Measurements from ENCODE around the gene NBPF1.
"Not testable (repeated sequence)": the region's sequence is repeated elsewhere in the genome, so short reads cannot be mapped to it uniquely, and the experiment has no call there.

Gene NBPF1

DNA sequence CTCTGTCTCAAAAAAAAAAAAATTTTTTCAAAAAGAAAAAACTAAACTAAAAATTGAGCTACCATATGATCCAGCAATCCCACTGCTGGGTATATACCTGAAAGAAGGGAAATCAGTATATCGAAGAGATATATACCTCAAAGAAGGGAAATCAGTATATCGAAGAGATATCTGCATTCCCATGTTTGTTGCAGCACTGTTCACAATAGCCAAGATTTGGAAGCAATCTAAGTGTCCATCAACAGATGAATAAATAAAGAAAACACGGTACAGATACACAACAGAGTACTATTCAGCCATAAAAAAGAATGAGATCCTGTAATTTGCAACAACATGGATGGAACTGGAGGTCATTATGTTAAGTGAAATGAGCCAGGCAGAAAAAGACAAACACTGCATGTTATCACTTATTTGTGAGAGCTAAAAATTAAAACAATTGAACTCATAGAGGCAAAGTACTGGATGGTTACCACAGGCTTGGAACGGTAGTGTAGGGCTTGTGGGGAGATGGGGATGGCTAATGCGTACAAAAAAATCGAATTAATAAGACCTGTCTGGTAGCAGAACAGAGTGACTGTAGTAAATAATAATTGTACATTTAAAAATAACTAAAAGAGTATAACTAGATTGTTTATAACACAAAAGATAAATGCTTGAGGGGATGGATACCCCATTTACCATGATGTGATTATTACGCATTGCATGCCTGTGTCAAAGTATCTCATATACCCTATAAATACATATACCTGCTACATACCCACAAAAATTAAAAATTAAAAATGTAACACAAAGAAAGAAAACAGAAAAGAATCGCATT, 28.0 kb upstream of the NBPF1 start:
- not testable (repeated sequence) for DNase-seq

GRCh38 chr1:16639091-16640031, 26.0 kb upstream of the NBPF1 start:
- peak; percentile 88 for DNase-seq

- not testable (repeated sequence) for DNase-seq
Measured at GRCh38 chr1:16637941-16638778, 24.8 kb upstream of the NBPF1 start.

DNA sequence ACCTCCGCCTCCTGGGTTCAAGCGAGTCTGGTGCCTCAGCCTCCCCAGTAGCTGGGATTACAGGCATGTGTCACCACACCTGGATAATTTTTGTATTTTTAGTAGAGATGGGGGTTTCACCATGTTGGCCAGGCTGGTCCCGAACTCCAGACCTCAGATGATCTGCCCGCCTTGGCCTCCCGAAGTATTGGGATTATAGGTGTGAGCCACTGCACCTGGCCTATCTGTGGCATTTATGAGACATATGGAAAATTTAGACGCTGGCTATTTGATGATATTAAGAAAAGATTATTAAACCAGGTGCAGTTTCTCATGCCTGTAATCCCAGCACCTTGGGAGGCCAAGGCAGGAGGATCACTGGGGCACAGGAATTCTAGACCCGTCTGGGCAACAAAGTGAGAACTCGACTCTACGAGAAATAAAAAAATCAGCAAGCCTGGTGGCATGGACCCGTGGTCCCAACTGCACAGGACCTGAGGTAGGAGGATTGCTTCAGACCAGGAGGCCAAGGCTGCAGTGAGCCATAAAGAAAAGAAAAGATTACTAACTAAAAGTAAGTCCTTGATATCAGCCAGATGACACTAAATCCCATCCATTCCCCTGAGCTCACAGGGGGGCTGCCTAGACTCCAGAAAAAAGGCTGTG, 23.3 kb upstream of the NBPF1 start:
- DNase-seq: not testable (repeated sequence)

GRCh38 chr1:16635959-16636358, 22.6 kb upstream of the NBPF1 start:
- not testable (repeated sequence) for DNase-seq

DNA sequence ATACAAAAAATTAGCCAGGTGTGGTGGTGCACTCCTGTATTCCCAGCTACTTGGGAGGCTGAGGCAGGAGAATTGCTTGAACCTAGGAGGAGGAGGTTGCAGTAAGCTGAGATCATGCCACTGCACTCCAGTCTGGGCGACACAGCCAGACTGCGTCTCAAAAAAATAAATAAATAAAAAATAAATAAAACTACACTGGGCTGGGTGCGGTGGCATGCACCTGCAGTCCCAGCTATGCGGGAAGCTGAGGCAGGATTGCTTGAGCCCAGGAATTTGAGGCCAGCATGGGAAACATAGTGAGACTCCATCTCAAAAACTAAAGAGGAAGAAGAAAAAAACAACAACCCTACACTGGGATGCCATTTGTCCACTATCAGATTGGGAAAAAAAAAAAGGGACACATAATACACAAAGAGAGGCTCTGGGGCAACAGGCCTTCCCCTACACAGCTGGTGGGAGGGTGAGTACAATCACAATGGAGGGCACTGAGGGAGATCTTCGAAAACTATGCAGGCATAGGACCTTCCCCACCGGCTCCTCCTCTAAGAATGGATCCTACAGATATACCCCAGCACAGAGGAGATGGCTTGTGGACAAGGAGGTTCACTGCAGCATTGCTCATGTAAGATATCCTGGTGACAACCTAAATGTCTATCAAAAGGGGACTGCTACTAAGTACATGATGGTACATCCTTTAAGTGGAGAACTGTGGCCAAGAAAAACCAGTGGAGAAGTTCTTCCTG, 20.3 kb upstream of the NBPF1 start:
- not testable (repeated sequence) for DNase-seq

GRCh38 chr1:16632044-16632850, 18.9 kb upstream of the NBPF1 start:
- not testable (repeated sequence) for DNase-seq

DNA sequence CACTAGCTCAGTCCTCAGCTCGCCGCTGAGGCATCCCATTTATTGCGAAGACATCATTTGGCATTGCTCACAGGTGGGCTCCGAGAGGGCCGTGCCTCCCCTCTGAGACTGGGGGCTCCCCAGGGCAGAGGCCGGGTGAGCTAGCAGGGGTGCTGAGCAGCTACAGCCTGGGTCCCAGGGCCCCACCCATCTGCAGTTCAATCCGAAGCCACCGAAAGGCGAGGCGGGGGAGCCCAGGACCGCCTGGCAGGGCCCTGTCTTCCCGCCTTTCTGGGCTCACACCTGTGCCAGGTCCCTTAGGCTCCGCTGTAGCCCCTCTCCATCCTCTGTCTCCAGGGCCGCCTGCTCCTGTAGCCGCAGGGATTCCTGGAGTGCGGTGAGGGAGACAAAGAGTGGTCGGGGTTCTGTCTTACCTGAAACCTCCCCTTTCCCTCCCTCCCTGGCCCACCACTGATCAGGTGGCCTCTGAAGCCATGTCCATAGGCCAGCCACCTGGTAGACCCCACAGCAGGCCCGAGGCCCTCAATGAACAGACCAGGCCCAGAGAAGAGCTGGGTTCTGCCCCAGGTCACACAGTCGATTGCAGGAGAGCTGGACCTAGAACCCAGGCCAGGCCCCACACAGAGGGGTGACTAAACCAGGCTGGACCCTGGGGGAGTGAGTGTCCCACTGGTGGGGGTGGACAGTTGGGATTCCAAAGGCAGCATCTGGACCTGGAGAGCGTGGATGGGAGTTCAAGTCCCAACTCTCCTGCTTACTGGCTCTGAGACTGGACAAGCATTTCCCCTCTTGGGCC, 18.1 kb upstream of the NBPF1 start:
- no peak for DNase-seq

- DNase-seq: no peak
Measured at GRCh38 chr1:16630661-16631247, 17.4 kb upstream of the NBPF1 start.

DNA sequence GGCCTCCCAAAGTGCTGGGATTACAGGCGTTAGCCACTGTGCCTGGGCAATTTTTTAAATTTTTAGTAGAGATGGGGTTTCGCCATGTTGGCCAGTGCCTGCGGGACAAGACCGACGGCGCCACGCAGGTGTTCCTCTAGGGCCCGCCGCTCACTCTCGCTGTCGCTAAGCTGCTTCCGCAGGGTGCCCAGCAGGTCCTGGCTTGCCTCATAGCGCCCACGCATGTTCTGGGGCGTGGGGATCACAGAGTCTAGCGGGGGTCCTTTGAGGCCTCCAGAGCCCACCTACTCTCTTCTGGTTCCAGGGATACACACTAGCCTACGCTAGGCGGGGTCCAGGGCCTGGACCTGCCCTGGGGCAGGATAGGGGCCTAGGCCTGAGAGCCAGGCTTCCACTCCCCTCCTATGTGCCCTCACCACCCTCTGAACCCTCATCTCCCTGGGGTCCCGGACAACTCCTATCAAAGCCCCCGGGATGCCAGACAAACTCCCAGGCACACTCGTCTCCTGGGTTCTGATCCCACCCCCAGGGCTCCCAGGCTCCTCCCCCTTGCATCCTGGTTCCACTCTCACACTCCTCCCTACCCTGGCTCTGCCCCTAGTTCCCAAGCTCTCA, 16.7 kb upstream of the NBPF1 start:
- DNase-seq: not testable (repeated sequence)

- no peak for DNase-seq
Measured at GRCh38 chr1:16628361-16629111, 15.2 kb upstream of the NBPF1 start.

DNA sequence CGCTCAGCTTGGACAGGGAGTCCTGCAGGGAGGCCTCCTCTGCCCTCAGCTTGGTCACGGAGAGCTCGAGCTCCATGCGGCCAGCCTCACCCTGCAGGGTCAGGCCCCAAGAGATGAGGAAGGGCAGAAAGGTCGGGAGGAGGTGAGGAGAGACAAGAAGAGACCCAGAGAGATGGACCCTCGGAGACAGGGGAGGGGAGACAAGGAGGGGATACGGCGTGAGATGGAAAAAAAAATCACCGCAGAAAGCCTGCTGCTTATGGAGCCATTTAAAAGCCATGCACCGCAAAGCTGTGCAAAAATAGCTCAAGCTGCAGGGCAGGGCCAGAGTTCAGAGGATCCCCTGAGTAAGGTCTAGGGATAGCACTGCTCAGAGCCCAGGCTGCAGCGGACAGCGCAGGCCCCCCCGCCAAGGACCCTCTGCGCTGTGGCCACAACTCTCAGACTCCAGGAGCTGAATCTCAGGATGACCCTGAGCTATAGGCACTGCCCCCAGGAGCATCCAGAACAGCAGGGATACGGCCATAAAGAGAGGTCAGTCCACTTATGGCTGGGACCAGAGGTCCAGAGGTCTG, 13.1 kb upstream of the NBPF1 start:
- not testable (repeated sequence) for DNase-seq

DNA sequence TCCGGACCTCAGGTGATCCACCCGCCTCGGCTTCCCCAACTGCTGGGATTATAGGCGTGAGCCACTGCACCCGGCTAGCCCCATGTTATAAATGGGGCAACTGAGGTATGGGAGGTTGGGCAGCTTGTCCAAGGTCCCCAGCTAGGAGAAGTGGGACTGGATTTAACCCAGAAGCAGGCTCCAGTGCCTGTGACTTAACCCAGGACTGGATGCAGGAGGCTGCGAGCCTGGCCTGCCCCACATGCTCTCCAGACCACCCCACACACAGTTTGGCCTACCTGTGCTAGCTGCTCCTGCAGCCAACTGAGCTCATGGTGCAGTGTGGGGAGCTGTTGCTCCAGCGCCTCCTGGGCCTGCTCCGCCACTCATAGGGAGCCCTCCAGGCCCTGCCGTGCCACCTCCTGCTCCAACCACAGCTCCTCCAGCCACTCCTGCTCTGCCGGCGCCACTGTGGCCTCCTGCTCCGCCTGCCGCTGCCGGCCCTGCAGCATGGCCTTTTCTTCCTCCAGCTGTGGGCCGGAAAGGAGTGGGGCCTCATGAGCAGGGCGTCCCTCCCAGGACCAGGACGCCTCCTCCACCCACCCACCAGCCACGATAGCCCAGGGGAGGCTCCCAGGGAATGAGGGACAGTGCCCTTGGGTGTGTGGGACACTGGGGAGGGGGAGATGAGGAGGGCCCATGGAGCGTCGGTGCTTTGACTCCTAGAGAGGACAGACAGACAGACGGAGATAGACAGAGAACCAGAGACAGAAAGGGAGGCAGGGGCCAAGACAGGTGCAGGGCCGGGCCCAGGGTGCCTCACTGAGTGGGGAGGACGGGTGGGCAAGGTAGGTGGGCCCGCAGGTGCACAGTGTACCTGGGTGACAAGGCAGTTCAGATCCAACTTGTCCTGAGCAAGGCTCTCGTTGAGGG, 12.4 kb upstream of the NBPF1 start:
- no peak for DNase-seq

DNA sequence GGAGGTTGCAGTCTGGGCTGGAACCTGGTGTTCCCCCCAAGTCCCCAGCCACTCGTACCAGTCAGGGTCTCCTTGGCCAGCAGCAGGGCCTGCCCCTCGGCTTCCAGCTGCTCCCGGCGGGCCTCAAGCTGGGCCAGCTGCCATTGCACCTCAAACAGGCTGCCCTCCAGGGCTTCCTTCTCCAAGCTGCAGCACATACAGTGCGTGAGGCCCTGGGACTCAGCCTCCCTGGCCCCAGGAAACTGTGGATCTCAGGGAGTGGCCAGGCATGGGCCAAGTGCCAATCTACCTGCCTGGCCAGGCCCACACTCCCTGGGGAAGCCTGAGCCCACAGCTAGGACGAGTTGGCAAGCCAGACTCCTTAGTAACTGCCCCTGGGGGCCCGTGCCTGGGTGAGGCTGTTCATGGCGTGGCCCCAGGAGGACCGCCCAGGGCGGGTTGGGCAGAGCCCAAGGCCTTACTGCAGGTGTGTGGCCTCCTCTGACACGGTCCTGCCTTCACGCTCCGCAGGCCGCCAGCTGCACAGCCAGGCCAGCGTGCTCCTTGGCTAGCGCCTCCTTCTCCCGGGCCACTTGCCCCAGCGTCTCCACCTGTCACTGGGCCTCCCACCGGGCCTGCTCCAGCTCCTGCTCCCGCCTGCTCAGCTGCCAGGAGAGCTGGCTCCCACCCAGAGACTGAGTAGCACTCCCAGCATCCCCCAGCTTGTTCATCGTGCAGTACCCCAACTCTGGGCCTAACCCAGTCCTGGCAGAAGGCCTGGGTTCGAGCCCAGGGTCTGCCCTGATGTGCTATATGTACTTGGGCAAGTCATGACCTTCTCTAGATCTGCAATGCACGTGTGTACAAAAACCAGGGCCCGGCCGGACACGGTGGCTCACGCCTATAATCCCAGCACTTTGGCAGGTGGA, 10.7 kb upstream of the NBPF1 start:
- peak; percentile 100 for DNase-seq

- not testable (repeated sequence) for DNase-seq
Measured at GRCh38 chr1:16623337-16623736, 10.0 kb upstream of the NBPF1 start.
